OCI-M2 (cell line): ENCODE data around the gene STAB2.

ENCODE experiments used
- DNase-seq: peaks from one replicate; lab custom pipeline; 2025; ENCODE audit not compliant: unreplicated experiment; lab: John Stamatoyannopoulos, UW

STAB2 gene

GRCh38 chr12:103735291-103735690 lies 148.2 kb downstream of the STAB2 start:
- no peak for DNase-seq

GRCh38 chr12:103736572-103736971 lies 149.5 kb downstream of the STAB2 start:
- DNase-seq, result no peak

GRCh38 chr12:103737881-103738280 lies 150.8 kb downstream of the STAB2 start:
- DNase-seq, result no peak

GRCh38 chr12:103742349-103742932 lies 155.4 kb downstream of the STAB2 start:
- DNase-seq, result no peak

- DNase-seq, result no peak
Observed at GRCh38 chr12:103743788-103744187, 156.7 kb downstream of the STAB2 start.

GRCh38 chr12:103745962-103746361 lies 158.9 kb downstream of the STAB2 start:
- no peak for DNase-seq

- DNase-seq, result no peak
Observed at GRCh38 chr12:103748002-103748401, 160.9 kb downstream of the STAB2 start.

GRCh38 chr12:103748875-103749274 lies 161.8 kb downstream of the STAB2 start:
- DNase-seq, result no peak

- no peak for DNase-seq
Observed at GRCh38 chr12:103751171-103751570, 164.1 kb downstream of the STAB2 start.

- no peak for DNase-seq
Observed at GRCh38 chr12:103751600-103751999, 164.5 kb downstream of the STAB2 start.

- no peak for DNase-seq
Observed at GRCh38 chr12:103755425-103755824, 168.4 kb downstream of the STAB2 start.

GRCh38 chr12:103756443-103756842 lies 169.4 kb downstream of the STAB2 start:
- no peak for DNase-seq

GRCh38 chr12:103757248-103757647 lies 170.2 kb downstream of the STAB2 start:
- DNase-seq, result no peak

GRCh38 chr12:103758310-103759089 lies 171.4 kb downstream of the STAB2 start:
- no peak for DNase-seq

- DNase-seq, result no peak
Observed at GRCh38 chr12:103762473-103762872, 175.4 kb downstream of the STAB2 start.

- DNase-seq, result no peak
Observed at GRCh38 chr12:103765322-103765721, 178.2 kb downstream of the STAB2 start.

- no peak for DNase-seq
Observed at GRCh38 chr12:103766028-103766427, 179.0 kb downstream of the STAB2 start.

- DNase-seq, result no peak
Observed at GRCh38 chr12:103768467-103769123, 181.5 kb downstream of the STAB2 start.

GRCh38 chr12:103769240-103769945 lies 182.3 kb downstream of the STAB2 start:
- no peak for DNase-seq

GRCh38 chr12:103771466-103771865 lies 184.4 kb downstream of the STAB2 start:
- DNase-seq, result no peak

GRCh38 chr12:103772367-103773108 lies 185.5 kb downstream of the STAB2 start:
- no peak for DNase-seq
